SU-DHL-6 (cell line): ENCODE measurements around the gene KRTAP5-8.

Source experiments
- EZH2phosphoT487 ChIP-seq: fragments of 200-600 bp; sonication (generic), shearing (Covaris generic); conservative IDR thresholded peaks from 2 replicates; pipeline ENCODE4 v1.6.1; 2018; ENCODE audit warnings: mild to moderate bottlenecking, antibody characterized with exemption, low read length, moderate library complexity, mixed read lengths
- TF ChIP-seq, protein P1 (sequence below): fragments of 200-600 bp; sonication (generic); IDR thresholded peaks from one replicate; pipeline ENCODE4 v1.5.1; 2017; ENCODE audit warnings: antibody characterized with exemption, mild to moderate bottlenecking, low read length, moderate library complexity; ENCODE audit not compliant: insufficient read depth, poor library complexity, severe bottlenecking

GRCh38 chr11:71542879-71543777, 5.3 kb downstream of the KRTAP5-8 start:
- TF ChIP-seq, protein P1, sequence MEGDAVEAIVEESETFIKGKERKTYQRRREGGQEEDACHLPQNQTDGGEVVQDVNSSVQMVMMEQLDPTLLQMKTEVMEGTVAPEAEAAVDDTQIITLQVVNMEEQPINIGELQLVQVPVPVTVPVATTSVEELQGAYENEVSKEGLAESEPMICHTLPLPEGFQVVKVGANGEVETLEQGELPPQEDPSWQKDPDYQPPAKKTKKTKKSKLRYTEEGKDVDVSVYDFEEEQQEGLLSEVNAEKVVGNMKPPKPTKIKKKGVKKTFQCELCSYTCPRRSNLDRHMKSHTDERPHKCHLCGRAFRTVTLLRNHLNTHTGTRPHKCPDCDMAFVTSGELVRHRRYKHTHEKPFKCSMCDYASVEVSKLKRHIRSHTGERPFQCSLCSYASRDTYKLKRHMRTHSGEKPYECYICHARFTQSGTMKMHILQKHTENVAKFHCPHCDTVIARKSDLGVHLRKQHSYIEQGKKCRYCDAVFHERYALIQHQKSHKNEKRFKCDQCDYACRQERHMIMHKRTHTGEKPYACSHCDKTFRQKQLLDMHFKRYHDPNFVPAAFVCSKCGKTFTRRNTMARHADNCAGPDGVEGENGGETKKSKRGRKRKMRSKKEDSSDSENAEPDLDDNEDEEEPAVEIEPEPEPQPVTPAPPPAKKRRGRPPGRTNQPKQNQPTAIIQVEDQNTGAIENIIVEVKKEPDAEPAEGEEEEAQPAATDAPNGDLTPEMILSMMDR, result no peak
- no peak for TF ChIP-seq EZH2phosphoT487
